Kidney capillary endothelial cell (primary cell): ENCODE results near the gene TROAP.
A peak's percentile ranks its signal among the peaks of the same experiment; 100 is the strongest.

Source experiments
- DNase-seq: peaks from one replicate; pipeline ENCODE4 v3.0.0-alpha.2; 2018; ENCODE audit warnings: low spot score

Gene TROAP

DNA sequence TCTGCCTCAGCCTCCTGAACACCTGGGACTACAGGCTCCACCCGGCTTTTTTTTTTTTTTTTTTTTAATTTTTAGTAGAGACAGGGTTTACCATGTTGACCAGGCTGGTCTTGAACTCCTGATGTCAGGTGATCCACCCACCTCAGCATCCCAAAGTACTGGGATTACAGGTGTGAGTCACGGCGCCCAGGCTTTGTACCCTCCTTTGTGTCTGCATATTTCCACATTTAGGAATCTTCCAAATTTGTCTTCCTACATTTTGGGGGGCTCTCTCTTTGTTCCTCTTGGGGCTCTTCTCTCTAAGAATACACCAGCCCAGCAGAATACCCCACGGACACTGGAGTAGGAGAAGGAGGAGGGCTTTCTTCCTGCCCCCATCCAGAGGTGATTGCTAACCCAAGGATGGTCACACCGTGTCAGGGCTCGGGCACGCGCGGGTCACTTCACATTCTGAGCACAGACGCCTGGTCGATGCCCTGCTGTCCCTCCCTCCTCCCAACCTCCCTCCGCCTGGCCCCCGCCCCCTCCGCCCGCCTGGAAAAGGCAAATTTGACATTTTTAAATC is 21.5 kb downstream of the TROAP start:
- no peak for DNase-seq

DNA sequence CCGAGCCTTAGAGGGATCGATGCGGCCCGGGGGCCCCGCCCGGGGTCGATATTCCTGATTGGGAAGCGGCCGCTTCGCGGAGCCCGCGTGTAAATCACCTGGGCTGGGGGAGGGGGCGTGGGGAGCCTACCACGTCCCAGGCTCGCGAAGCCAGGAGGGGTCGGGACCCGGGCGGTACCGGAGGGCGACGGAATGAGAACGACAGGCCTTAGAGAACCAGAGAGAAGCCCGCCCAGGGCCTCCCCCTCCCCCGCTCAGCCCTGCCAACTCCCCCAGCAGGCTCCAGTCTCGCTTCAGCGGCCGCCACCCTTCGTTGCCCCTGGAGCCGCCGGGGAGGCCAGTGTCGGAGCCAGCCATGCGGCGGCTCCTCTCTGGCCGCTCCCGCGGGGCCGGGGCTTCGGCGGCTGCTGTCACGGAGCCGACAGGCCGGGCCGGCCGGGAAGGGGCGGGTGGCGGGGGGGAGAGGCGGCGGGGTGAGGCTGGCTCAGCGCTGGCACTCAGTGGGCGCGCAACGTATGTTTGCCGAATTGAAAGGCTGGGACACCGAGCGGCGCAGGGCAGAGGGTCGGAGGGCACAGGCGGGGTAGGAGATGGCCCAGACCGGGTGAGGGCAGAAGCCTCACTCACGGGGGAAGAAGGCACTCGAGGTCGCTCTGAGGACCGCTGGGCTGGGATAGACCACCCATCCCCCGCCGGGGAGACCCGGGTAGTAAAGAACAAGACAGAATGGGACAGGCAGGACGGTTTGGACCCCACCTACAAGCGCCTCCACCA is 22.2 kb downstream of the TROAP start:
- DNase-seq, result no peak

DNA sequence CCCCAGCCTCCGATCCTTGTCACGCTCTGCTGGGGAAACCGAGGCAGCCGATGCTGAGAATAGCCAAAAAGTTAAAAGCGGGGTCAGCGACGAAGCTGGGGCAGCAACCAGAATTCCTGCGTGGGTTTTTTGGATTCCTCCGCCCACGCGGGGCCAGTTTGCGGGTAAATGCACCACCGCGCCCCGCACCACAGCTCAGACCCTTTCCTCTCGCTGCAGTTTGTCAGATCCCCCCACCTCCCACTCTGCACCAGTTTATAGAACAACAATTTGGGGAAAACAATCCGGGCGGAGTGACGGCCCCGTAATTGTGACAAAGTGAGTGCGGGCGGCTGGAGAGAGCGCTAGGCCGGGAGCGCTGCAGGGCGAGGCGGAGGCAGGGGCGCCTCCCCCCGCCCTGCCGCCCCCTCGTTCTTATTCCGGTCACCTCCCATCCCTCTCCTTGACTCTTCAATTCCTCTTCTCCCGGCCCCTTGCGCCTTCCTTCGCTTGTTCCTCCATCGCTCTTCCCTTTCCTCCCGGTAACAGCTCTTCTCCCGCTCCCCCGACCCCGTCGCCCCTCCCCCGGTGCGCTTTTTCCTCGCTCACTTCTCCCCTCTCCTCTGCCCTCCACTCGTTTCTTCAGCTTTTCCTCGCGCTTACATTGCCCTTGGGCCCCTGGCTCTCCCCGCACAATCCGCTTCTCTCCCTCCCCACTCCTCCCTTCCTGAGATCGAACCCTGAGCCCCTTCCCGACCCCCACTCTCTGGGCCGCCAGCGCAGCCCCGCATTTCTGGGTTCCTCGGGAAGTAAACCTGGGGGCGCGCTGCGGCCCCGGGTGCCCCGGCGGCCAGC is 23.0 kb downstream of the TROAP start:
- DNase-seq, result no peak

DNA sequence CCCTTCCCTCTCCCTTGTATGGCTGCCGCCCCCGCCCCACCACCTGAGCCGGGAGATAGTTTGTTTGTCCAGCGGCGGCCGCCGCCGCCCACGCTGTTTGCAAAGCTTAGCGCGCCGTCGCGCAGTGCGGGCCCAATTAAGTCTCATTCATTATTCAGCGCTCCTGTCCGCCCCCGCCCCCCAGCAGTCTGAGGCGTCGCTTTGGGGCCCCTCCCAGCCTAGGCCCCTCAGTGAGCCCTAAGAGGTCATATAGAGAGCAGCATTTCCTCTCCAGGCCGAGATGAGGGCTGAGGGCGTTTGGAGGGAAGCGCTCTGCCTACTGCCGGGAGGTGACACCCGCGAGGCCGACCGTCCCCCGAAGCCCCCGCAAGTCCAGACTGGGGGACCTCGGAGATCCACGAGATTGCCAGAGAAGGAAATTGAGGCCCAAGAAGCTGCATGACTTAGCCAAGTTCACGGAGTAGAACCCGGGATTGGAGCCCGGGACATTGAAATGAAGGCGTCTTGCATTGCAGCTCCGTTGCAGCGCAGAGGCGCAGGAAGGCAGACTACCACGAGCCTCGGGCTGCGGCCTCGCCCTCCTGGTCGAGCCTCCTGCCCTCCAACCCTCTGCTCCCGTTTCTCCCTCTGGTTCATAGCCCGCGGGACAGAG is 23.7 kb downstream of the TROAP start, which contains the start of gene DNAJC22:
DNAJC22 (plus strand) TSS at position 230 of the 652 bp plus-strand sequence. CDS start 1,985 bp downstream, outside the sequence.
- DNase-seq, result no peak

DNA sequence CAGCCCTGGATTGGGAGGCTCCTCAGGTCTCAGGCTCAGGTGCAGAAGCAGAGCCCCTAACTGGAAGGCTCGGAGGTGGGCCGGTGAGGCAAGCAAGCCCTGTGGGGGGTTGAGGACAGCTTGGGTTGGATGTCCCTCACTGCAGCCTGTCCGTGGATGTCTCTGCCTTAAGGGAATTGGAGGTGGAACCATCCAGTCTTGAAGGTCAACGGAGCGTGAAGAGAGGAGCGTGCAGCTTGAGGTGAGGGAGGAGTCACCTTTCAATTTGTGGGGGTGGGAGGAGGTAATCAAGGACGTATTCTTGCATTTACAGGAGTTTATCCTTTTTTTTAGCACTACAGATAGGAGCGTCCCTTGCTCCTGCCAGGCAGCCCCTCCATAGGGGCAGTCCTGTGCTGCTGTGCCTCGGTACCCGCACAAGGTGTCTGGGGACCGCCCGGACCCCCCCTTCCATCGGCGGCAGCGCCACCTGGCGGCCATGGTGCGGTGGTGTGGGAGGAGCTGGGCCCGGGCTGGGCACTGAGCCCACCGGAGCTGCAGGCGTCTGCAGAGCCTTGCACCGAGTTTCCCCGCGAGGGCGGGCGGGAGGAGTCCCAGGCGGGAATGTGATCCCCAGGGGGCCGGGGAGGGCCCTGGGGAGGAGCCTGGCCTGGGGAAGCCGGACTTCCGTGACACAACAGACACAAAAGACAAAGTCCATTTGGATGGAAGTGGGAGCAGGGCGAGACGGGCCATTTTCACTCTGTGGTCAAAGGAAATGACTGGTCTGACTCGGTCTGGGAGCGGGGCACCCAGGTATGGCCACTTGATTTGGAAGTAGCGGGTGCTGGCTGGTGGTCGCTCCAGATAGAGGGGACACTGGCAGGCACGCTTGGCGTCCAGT is 24.5 kb downstream of the TROAP start:
- DNase-seq, result peak; percentile 65

DNA sequence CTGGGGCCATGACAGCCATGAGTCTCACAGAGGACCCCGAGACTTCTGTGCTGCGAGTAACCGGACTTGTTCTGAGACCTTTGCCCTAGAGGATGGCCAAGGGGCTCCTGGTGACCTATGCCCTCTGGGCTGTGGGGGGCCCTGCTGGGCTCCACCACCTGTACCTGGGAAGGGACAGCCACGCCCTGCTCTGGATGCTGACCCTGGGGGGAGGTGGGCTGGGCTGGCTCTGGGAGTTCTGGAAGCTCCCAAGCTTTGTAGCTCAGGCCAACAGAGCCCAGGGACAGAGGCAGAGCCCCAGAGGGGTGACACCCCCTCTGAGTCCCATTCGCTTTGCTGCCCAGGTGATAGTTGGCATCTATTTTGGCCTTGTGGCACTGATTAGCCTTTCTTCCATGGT is 25.7 kb downstream of the TROAP start:
- no peak for DNase-seq

DNA sequence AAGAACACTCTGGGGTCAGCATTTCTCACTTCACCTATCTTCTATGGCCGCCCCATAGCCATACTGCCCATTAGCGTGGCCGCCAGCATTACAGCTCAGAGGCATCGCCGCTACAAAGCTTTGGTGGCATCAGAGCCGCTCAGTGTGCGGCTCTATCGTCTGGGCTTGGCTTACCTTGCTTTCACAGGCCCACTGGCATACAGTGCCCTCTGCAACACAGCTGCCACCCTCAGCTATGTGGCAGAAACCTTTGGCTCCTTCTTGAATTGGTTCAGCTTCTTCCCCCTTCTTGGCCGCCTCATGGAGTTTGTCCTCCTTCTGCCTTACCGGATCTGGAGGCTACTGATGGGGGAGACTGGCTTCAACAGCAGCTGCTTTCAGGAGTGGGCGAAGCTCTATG is 26.2 kb downstream of the TROAP start:
- DNase-seq, result no peak

DNA sequence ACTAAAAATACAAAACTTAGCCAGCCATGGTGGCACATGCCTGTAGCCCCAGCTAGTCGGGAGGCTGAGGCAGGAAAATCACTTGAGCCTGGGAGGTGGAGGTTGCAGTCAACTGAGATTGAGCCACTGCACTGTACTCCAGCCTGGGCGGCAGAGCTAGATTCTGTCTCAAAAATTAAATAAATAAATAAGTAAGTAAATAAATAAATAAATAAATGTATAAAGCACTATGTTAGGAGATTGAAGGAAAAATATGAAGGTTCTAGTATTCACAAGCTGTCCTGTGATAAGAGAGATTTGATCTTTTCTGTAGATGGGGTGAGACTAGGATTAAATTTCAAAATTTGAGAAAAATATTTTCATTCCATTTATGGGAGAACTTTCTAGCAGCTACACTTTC is 29.3 kb downstream of the TROAP start:
- DNase-seq, result no peak

DNA sequence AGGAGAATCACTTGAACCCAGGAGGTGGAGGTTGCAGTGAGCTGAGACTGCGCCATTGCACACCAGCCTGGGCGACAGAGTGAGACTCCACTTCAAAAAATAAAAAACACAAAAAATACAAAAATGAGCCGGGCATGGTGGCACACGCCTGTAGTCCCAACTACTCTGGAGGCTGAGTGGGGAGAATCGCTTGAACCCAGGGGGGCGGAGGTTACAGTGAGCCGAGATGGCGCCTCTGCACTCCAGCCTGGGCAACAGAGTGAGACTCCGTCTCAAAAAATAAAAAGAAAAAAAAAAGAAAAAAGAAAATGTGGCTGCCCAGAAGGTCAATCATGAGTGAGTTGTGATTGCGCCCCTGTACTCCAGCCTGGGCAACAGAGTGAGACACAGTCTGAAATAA is 32.9 kb downstream of the TROAP start:
- no peak for DNase-seq

DNA sequence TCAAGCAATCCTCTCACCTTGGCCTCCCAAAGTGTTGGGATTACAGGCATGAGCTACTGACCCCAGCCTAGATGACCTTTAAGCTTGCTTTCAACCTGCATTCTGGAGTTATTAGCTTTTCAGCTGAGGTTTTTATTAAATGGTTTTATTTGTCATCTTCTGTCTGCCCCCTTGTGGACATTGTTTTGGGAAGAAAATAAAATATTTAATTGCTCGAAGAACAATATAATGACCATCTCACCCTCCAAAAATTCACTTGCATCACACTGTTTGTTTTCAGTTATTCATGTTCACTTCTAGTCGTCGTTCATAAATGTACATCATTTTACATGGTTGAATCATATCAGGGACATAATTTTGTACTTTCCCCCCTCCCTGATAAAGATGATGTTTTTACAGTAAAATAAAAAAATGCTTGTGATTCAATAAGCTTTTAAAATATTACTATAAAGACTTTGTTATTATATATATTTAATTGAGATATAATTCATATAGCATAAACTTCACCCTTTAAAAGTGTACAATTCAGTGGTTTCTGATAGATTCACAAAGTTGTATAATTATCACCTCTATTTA is 34.1 kb downstream of the TROAP start:
- peak; percentile 45 for DNase-seq

DNA sequence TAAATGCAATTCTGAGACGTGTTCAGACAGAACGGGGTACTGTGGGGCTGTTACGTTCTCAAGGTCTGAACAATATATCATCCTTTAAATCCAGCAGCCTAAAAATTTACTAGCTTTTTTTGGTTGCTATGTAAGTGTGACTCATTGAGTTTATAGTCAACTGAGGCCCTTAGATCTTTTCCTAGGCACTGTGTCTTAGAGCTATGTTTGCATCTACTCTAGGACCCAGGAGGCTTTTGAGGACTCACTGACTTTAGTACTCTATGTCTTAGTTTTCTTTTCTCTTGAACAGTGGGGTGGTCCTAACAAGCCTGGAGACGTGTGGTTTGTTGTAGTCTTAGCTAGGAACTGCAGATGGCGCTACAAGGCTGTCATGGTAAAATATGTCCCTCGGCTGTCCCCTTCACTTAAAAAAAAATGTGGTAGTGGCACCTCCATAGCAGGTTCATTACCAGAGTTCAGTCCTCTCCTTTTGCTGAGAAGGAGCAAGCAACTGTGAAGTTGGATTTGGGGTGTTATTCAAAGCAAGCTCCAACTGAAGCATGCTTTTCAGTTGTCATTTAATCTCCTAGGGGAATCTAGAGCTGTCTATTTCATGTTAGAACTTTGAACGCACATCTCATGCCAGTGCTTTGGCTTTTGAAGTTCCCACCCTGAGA is 35.6 kb downstream of the TROAP start:
- peak; percentile 72 for DNase-seq

DNA sequence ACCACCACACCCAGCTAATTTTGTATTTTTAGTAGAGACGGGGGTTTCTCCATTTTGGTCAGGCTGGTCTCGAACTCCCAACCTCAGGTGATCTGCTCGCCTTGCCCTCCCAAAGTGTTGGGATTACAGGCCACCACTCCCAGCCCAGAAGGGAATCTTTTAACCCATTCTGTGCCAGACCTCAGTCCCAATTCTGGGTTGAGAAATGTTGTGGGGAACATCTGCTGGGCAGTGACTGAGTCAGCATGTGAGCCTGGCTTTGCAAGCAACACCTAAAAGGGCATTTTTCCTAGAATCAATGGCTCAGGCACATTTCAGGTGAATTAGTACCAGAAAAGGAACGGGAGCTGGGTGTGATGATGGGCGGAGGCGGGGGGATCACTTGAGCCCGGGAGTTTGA is 36.6 kb downstream of the TROAP start:
- no peak for DNase-seq

DNA sequence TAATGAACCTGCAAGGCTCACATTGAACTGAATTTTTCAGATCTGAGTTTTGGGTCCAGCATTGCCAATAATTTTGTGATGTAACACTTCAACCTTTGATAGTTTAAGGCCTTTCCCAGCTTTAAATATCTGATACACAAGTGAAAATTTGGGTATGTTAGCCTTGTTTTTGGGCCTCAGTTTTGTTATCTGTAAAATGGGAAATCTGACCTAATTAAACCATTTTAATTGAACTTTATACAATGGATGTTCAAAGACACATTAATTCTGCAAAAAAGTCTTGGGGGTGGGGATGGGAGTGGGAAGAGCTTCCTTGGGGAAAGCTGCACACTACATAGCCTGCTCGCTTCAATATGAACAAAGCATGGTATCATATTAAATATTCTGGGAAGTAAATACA is 39.0 kb downstream of the TROAP start:
- no peak for DNase-seq

DNA sequence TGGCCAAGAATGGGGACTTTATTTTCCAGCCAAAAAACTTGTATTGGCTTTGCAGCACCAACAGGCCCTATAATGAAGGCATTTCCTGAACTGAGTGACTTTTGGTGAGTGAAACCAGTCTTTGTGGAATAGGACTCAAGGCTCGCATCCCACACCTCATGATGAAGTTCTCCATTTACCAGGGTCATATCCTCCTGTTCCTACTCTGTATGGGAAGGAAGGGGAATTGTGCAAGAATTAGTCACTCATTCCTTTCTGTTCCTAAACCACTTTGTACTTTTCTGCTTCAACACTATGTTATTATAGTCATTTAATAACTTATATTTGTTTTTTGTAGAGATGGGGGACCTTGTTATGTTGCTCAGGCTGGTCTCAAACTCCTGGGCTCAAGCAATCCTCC is 41.9 kb downstream of the TROAP start:
- DNase-seq, result peak; percentile 73

DNA sequence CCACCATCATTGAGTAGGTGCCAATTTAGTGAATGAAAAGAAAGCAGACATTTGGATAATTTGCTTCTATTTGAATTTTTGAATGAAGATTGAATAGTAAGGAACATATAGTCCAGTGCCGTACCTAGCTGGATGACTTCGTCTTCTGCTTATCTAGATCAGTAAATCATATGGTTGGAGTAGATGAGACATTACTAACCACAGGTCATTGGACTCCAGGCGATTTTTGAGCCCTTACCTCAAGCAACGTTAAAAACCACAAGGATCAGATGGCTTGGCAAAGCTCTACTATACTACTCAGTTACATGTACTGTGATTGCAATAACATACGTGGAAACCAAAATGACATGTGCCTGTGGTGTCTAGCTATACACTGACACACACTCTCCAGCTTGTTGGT is 42.5 kb downstream of the TROAP start:
- no peak for DNase-seq

DNA sequence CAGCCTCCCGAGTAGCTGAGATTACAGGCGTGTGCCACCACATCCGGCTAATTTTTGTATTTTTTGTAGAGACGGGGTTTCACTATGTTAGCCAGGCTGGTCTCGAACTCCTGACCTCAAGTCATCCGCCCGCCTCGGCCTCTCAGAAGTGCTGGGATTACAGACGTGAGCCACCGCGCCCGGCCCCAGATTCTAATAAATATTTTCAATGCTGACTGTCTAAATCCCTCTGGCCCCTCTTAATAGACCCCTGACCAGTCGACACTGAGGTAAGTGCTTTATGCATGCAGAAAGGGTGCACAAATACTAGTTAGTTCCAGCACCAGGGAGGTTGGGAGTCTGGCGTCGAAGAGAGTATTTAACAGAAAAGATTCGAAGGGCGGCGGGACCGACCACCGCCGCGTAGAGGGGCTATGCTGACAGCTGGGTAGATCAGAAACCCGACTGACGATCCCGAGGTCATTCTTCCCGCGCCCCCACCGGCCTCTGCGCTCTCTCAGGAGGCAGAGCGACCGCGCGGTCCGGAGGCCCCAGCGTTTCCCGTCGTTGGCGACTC is 43.1 kb downstream of the TROAP start:
- DNase-seq, result no peak

DNA sequence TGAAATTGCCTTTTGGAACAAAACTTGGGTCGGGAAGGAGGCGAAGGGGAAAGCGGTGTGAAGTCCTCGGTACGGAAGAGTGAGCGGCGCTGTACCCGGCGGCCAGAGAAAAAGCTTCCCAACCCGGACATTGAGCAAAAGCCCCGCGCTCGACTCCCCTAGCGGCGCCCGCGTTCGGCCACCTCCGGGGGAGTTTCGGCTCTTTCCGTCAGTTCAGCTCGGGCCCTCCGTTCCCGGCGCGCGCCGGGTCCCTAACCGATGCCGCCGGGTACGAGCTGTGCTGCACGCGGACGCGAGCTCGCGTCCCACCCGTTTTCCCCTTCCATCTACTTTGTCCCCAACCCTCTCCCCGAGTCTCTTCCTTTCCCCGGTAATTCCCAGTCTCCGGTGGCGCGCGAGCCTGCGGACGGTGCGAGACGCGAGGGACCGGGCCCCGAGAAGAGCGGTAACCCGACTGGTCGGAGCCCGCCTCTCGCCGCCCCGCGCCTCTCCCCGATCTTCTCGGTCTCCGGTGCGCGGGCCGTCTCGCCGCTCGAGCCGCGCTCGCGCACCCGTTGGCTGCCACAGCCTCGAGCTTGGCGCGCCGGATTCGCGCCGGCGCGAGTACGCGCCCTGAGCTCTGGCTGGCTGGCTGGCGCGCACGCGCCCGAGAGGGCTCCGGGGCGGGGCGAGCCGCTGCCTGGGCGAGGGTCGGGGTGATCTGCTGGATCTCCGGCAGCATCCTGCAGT is 43.8 kb downstream of the TROAP start:
- DNase-seq, result peak; percentile 93

DNA sequence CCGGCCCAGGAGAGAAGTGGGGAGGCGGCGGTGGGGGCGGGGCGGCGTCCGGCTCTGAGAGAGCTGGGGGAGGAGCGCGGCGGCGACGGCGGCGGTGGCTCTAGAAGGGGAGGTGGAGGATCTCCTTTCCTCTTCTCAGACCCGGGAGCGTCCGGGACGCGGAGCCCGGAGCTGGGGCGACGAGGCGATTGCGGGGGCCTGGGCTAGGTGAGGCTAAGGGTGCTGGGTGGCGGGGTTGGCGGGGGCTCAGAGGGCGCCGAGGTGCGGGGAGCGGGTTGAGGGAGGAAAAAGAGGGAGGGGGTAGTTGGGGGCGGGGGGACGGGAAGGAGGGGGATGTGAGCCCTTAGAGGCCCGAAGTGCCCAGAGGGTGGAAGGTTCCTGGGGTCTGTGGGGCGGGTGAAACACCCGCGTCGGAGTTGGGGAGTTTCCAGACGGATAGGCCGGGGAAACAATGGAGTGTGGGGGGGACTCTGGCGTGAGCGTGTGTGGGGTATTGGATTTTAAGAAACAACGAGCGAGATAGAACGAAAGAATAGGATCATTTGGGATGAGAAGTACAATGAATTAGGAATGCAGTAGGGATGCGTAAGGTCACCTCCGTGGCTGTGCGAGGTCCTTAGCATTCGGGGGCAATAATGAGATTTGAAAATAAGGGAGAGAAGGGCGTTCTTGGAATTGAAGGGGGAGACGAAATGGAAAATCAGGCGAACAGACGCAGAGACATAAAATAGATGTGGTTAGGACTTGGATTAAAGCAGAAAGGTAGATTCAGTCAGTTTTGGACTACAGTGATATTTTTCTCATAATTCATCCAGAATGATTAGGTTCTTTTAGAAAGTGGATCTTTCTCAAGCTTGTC is 44.6 kb downstream of the TROAP start, which contains the start of gene SPATS2:
SPATS2 (plus strand) TSS at position 82 of the 859 bp plus-strand sequence. CDS start 93,551 bp downstream, outside the sequence.
- peak; percentile 22 for DNase-seq
